Urinary bladder (tissue), 4 donors: ENCODE results near the gene MYOF. TPM values are rescaled to one million over a fixed set of nuclear protein-coding genes. Genes with fewer than 3 reads are reported as not detected.
A peak's percentile ranks its signal among the peaks of the same experiment; 100 is the strongest.
"Not testable (repeated sequence)": the region's sequence is repeated elsewhere in the genome, so short reads cannot be mapped to it uniquely, and the experiment has no call there.

Experiments
- DNase-seq: peaks from one replicate; pipeline ENCODE4 v3.0.0-alpha.2; 2015; ENCODE audit errors: extremely low spot score
- H3K27ac ChIP-seq: one replicate; pipeline ENCODE4 v1.5.1; 2013; ENCODE audit warnings: low read depth, mild to moderate bottlenecking, moderate library complexity
- H3K36me3 ChIP-seq: one replicate; pipeline ENCODE4 v1.6.1; 2013; ENCODE audit warnings: mild to moderate bottlenecking, moderate library complexity; ENCODE audit not compliant: insufficient read depth
- H3K4me1 ChIP-seq: one replicate; pipeline ENCODE4 v1.6.1; 2013; ENCODE audit warnings: mild to moderate bottlenecking, moderate library complexity; ENCODE audit not compliant: insufficient read depth
- H3K4me3 ChIP-seq: one replicate; pipeline ENCODE4 v1.5.1; 2013; ENCODE audit warnings: low read depth, low read length
- WGBS: extraction: QIAGEN DNeasy Blood & Tissue Kit; methylation state at CpG from one replicate; pipeline ENCODE4 v1.1.7; 2013; 5-methylcytosine and 5-hydroxymethylcytosine counted together
- polyA plus RNA-seq: library from polyadenylated mRNA; stranded (reverse); fragments of 200-250 nt; gene quantifications from one replicate; pipeline ENCODE4 v1.2.3, GENCODE V29; 2013
- total RNA-seq: library from RNA; depleted of rRNA; stranded (reverse); fragments of >200 nt; gene quantifications from one replicate; pipeline ENCODE4 v1.2.3, GENCODE V29; 2014
- donor health status: healthy with polysubstance abuse.
- donor health status: healthy.

MYOF gene
- total and polyA plus RNA-seq, 2 donors: 61.3 to 99.1 TPM

- Histone ChIP-seq H3K4me1 (no peaks in the 10 kb centered on the region), H3K27ac (no peak overlapping the region), H3K4me3 (no peak overlapping the region), H3K36me3 (peaks cover 10% of the 10 kb centered on the region)
- WGBS: 54% methylated on average over 5 of the region's 5 CpGs
- no peak for DNase-seq
These were observed 173.1 kb downstream of the MYOF start for GRCh38 chr10:93309062-93309461.

- Histone ChIP-seq H3K4me1 (no peaks in the 10 kb centered on the region), H3K36me3 (peaks cover 10% of the 10 kb centered on the region), H3K27ac (no peak overlapping the region), H3K4me3 (no peak overlapping the region)
- DNase-seq: no peak
- 89% methylated on average over 3 of the region's 3 CpGs for WGBS
These were observed 177.0 kb downstream of the MYOF start for GRCh38 chr10:93305122-93305521.

DNA sequence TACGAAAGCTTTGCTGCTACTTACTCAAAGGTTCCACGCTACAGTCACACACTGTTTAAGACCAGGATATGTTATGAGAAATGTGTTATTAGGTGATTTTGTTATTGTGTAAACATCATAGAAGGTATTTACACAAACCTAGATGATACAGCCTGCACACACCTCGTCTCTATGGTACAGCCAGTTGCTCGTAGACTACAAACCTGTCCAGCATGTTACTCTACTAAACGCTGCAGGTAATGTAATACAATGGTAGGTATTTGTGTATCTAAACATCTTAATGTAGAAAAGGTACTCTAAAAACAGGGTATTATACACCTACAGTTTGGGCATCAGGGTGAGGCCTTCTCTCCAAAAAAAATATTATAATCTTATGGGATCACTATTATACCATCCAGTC is 181.2 kb downstream of the MYOF start:
- 90% methylated on average over 5 of the region's 5 CpGs for WGBS
- DNase-seq: no peak
- H3K36me3 ChIP-seq: peaks cover 4% of the 10 kb centered on the region
- no peaks in the 10 kb centered on the region for H3K4me1 ChIP-seq
- no peak overlapping the region for H3K4me3 ChIP-seq
- no peak overlapping the region for H3K27ac ChIP-seq

- no peak for DNase-seq
- H3K36me3 ChIP-seq: peaks cover 4% of the 10 kb centered on the region
- H3K4me3 ChIP-seq: no peak overlapping the region
- WGBS: 77% methylated on average over 7 of the region's 7 CpGs
- H3K27ac ChIP-seq: no peak overlapping the region
- no peaks in the 10 kb centered on the region for H3K4me1 ChIP-seq
These were observed 181.7 kb downstream of the MYOF start for GRCh38 chr10:93300288-93300917.

DNA sequence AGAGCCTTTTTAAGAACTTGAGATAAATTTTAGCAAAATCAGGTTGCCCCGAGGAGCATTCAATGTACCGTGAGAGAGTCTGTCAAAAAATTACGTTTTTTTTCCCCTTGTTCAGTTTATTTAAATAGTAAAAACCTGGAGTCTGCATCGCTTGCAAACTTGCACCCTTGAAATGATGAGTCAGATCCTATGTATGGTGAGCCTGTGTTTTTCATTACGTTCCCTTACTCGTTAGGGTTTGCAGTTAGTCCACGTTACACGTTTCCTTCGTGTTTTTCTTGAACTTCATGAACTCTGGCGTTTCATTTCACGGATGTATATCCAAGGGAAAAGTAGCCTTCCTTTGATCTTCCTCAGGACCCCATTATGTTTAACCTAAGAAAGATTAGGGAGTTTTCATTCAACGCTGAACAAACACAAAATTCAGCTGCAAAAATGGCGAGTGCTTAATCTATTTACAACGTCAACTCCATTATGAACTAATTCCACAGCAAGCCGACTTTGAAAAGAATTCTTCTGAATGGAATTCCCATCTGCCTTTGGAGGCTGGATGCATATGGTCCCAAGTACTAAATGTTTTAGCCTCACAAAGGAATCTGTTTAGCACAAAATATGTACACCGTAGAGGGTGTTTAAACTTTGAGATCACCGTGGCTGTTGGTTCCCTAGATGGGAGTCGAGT is 182.4 kb downstream of the MYOF start:
- Histone ChIP-seq H3K4me1 (no peaks in the 10 kb centered on the region), H3K36me3 (no peaks in the 10 kb centered on the region), H3K27ac (no peak overlapping the region), H3K4me3 (no peak overlapping the region)
- 43% methylated on average over 18 of the region's 18 CpGs for WGBS
- no peak for DNase-seq

DNA sequence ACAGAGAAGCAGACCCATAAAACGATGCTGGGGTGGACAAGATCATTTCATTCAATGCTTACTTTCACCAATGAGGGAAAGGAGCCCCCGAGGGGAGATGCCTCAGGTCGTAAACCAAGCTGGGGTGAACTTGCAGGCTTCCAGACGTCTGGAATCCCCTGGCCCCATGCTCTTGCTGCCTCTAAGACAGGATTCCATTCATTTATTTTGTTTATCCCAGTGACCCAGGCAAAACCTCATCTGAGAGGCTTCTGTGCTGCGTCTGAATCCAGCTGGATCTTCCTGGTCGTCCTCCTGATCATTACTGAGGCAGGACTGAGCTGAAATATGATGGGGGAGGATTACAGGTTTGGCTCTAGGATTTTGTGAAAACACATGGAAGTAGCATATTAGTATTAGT is 182.9 kb downstream of the MYOF start:
- H3K36me3 ChIP-seq: no peaks in the 10 kb centered on the region
- 51% methylated on average over 6 of the region's 6 CpGs for WGBS
- no peak overlapping the region for H3K27ac ChIP-seq
- no peak for DNase-seq
- no peak overlapping the region for H3K4me3 ChIP-seq
- no peaks in the 10 kb centered on the region for H3K4me1 ChIP-seq

DNA sequence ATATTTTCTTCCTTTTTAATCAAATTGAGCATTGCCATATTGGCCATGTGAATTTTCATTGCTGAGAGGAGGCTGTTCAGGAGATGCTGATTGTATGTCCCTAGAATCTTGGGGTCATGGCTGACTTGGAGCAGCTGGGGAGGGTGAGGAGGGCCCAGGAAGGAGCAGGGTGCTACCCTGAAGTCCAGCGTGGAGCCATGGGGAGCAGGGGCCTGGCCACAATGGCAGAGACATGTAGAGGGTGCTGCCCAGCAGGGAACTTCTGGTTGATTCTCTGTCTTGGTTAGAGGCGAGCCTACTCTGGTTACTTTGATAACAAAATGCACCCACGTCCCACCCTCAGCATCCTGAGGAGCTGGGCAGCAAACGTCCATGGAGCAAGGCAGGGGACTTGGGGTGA is 186.0 kb downstream of the MYOF start:
- DNase-seq: no peak
- 82% methylated on average over 4 of the region's 4 CpGs for WGBS

GRCh38 chr10:93293999-93294398 is 188.1 kb downstream of the MYOF start:
- Histone ChIP-seq H3K4me3 (no peak overlapping the region), H3K36me3 (no peaks in the 10 kb centered on the region), H3K27ac (no peak overlapping the region), H3K4me1 (no peaks in the 10 kb centered on the region)
- WGBS: 86% methylated on average over 2 of the region's 2 CpGs
- no peak for DNase-seq

More for the DNA sequence above, 186.0 kb downstream of the MYOF start:
- Histone ChIP-seq H3K4me1 (no peaks in the 10 kb centered on the region), H3K36me3 (no peaks in the 10 kb centered on the region), H3K4me3 (no peak overlapping the region), H3K27ac (no peak overlapping the region)

- 86% methylated on average over 5 of the region's 5 CpGs for WGBS
- DNase-seq: no peak
- no peaks in the 10 kb centered on the region for H3K4me1 ChIP-seq
- no peak overlapping the region for H3K27ac ChIP-seq
- H3K4me3 ChIP-seq: no peak overlapping the region
- no peaks in the 10 kb centered on the region for H3K36me3 ChIP-seq
These were observed 191.3 kb downstream of the MYOF start for GRCh38 chr10:93290661-93291354.

DNA sequence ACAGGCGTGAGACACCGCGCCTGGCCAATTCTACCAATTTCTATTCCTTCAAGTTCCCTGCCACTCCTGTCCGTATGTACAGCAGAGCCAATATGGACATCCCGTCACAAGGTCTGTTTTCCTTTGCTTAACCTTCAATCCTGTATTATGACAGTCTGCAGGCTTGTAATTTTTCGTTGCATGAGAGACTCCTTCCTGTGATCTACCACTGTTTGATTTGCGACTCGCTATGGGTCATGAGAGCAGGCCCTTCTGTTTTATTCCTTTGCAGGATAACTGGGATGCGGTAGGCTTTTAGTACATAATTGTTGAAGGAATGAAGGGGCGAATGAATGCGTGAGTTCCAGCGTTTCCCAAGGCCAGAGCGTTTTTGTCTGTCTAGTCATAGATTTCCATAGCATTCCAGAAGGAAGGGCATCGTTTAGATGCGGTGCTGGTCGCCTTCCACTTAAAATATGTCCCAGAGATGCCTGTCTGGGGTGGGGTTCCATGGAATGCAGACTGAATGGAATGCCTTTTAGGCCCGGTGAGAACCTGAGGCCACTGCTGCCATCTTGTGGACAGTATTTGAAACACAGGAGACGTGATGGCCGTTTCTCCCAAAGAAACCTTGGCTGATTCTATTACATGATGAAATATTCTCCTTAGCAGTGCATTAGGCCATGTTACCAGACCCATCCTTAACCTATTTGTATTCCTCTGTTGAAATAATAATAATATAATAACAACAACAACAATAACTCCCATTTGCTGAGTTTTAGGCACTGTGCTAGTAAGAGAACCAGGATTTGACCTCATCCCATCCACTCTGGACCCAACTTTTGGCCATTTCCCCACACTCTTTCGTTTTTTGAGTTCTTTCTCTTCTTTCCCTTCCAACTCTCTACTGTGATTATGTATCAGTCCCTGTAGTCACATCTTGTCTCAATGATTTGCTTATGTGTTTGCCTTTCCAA is 193.2 kb downstream of the MYOF start:
- whole genome bisulfite sequencing: 56% methylated on average over 20 of the region's 20 CpGs
- Histone ChIP-seq H3K4me1 (no peaks in the 10 kb centered on the region), H3K27ac (no peak overlapping the region), H3K36me3 (no peaks in the 10 kb centered on the region), H3K4me3 (no peak overlapping the region)
- DNase-seq: peak; percentile 49

DNA sequence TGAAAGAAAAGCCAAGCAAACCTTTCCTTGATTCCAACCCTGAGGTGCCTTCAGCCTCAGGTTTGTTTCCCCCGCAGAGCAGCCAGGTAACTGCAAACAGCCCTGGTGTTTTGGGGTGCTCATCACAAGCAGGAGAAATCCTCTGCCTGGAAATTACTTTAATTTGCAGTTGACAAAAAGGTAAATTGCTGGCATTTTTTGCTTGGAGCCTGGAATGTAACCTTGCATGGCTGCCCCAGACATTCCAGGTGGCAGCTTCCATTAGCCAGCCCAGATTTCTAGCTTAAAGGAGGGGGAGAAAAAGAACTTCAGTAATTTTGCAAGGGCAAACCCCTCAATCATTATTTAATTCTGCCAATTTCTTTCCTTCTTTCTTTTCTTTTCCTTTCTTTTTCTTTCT is 194.4 kb downstream of the MYOF start:
- DNase-seq: no peak
- H3K4me3 ChIP-seq: no peak overlapping the region
- WGBS: 98% methylated on average over 1 of the region's 1 CpG
- no peak overlapping the region for H3K27ac ChIP-seq
- H3K36me3 ChIP-seq: no peaks in the 10 kb centered on the region
- no peaks in the 10 kb centered on the region for H3K4me1 ChIP-seq

DNA sequence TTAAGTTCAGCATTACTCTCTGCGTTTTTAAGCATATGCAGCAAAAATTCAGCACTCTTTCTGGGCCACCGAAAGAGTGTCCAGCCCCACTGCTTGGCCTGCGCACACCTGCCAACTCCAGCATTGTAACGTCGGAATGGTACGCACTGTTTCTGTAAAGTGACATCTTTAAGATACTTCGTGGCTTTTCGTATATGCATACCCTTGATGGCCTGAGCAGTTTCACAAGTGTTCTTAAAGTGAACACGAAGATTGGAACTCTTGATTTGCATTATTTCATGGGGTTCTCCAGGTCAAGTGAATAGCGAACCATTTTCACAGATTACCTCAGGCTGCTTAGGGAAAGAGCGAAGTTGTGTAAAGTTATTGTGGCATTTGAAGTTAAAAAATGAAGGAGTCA is 197.9 kb downstream of the MYOF start:
- not testable (repeated sequence) for H3K36me3 ChIP-seq, H3K27ac ChIP-seq, H3K4me3 ChIP-seq, H3K4me1 ChIP-seq, DNase-seq
- 88% methylated on average over 11 of the region's 11 CpGs for WGBS

DNA sequence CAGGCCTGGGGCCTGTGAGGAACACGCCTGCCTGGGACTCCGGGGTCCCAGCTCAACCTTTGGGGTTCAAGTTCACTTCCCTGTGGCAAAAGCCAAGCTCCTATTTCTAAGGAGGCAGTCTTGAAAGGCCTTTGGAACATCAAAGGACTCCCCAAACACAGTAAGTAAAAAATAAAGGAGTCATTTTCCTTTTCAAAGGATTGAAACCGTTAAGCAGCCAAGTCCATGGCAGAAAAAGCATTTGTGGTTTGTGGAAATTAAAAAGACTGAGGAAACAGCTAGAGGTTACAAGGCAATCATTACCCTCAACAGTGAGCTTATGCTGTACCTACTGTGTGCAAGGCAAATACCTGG is 200.8 kb downstream of the MYOF start:
- no peak overlapping the region for H3K27ac ChIP-seq
- DNase-seq: no peak
- WGBS: 85% methylated on average over 3 of the region's 3 CpGs
- H3K4me1 ChIP-seq: no peaks in the 10 kb centered on the region
- H3K36me3 ChIP-seq: no peaks in the 10 kb centered on the region
- H3K4me3 ChIP-seq: no peak overlapping the region
